Memory B cell (primary cell): Measurements from ENCODE around the gene RPS6KB1.
"Not testable (repeated sequence)": the region's sequence is repeated elsewhere in the genome, so short reads cannot be mapped to it uniquely, and the experiment has no call there.

Experiments used
- ATAC-seq: fragments of 150-1000 bp; cut with Tn5 transposase; 2 replicates; pipeline ENCODE4 v1.10.0; 2021; ENCODE audit warnings: low read depth, mild to moderate bottlenecking, moderate library complexity
- DNase-seq, 2 donors: peaks; one replicate each; pipeline ENCODE4 v3.0.0; 2022; ENCODE audit warnings: low spot score in 2 of 2
- H3K27ac Mint-ChIP-seq: one replicate; pipeline ENCODE4 v1.8.0; 2022; ENCODE audit warnings: mild to moderate bottlenecking, moderate library complexity, mixed read lengths
- H3K27me3 Mint-ChIP-seq: one replicate; pipeline ENCODE4 v1.8.0; 2022; ENCODE audit warnings: mixed read lengths
- H3K36me3 Mint-ChIP-seq: one replicate; pipeline ENCODE4 v1.8.0; 2022; ENCODE audit warnings: mild to moderate bottlenecking, mixed read lengths
- H3K4me1 Mint-ChIP-seq: one replicate; pipeline ENCODE4 v1.8.0; 2022; ENCODE audit warnings: mixed read lengths
- H3K4me3 Mint-ChIP-seq: one replicate; pipeline ENCODE4 v1.8.0; 2022; ENCODE audit warnings: mild to moderate bottlenecking, moderate library complexity, mixed read lengths
- H3K9me3 Mint-ChIP-seq: one replicate; pipeline ENCODE4 v1.8.0; 2022; ENCODE audit warnings: mixed read lengths

Gene RPS6KB1

DNA sequence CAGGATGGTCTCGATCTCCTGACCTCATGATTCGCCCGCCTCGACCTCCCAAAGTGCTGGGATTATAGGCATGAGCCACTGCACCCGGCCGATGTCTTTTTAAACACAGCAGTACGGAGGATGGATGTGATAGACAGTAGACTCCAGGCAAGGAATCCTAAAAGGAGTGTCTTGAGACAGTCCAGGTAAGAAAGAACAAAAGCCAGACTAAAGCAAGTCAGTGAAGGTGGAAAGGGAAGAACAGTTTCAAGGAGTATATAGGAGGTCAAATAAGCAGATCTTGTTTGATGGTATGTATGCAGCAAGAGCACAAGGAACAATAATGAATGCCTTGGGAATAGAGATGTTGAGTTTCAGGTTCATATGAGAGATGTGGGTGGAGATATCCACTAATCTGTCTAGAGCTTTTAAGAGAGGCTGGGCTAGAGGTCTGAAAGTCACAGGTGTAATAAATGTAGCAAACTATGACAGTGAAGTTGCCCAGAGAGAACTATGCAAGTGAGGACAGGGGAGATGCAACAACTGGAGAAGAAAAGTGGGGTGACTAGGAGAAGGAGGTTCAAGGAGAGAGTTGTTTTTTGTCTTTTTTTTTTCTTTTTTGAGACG, 4.7 kb upstream of the RPS6KB1 start:
- no peak for ATAC-seq
- Mint-ChIP-seq H3K36me3 (peaks cover 6% of the 10 kb centered on the region), H3K9me3 (no peaks in the 10 kb centered on the region), H3K4me1 (peaks cover 21% of the 10 kb centered on the region), H3K4me3 (no peak overlapping the region), H3K27me3 (no peaks in the 10 kb centered on the region), H3K27ac (no peak overlapping the region)
- no peak for DNase-seq

DNA sequence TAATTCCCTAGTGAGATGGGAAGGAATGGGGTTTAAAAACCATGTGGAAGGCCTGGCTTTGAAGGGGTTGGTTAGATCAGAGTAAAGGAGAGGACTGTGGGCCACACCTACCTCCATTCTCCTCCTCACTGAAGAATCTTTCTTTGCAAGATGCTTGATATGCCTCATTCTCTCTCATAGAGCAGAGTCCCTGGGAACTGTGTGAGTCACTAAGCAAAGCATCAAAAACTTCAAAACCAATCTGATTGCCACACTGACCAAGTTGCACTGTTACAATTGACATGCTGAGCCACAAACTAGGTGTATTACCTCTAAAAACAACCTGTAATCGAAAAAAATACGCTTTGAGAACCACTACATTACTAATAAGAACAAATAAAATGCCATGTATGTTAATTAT, 2.2 kb upstream of the RPS6KB1 start:
- peak overlapping the region; percentile 57 for H3K4me3 Mint-ChIP-seq
- DNase-seq (no peak), ATAC-seq (no peak)
- H3K9me3 Mint-ChIP-seq: no peaks in the 10 kb centered on the region
- H3K4me1 Mint-ChIP-seq: peaks cover 28% of the 10 kb centered on the region
- no peak overlapping the region for H3K27ac Mint-ChIP-seq
- H3K27me3 Mint-ChIP-seq: no peaks in the 10 kb centered on the region
- peaks cover 6% of the 10 kb centered on the region for H3K36me3 Mint-ChIP-seq

DNA sequence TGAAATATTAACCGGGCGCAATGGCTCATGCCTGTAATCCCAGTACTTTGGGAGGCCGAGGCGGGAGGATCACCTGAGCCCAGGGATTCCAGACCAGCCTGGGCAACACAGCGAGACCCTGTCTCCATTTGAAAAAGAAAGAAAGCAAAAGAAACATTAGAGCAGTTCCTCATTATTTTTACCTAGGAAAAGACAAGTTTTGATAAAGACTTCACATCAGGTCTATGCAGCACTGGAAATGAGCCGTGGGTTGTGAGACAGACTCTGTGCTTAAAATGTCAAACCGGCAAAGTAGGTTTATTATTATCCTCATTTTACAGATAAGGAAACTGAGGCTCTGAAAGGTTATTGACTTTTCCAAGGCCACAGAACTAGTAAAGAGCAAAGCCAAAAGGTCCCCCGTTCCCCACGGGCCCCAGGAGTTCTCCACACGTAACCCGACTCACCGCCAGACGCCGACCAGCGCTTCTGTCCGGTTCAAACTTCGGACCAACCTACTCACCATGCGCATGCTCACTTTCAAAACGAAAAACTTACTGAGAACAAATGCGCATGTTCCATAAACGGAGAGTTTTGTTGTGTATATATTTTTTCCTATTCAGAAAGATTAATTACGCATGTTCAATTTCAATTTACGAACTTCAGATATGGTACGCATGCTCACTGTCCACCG, 534 bp upstream of the RPS6KB1 start:
- peak in 1 of 2 donors; percentile 4 for DNase-seq
- H3K4me3 Mint-ChIP-seq: peak overlapping the region; percentile 100
- ATAC-seq: peak; percentile 22
- peak overlapping the region; percentile 99 for H3K27ac Mint-ChIP-seq
- peaks cover 28% of the 10 kb centered on the region for H3K4me1 Mint-ChIP-seq
- H3K9me3 Mint-ChIP-seq: no peaks in the 10 kb centered on the region
- no peaks in the 10 kb centered on the region for H3K27me3 Mint-ChIP-seq
- peaks cover 10% of the 10 kb centered on the region for H3K36me3 Mint-ChIP-seq

DNA sequence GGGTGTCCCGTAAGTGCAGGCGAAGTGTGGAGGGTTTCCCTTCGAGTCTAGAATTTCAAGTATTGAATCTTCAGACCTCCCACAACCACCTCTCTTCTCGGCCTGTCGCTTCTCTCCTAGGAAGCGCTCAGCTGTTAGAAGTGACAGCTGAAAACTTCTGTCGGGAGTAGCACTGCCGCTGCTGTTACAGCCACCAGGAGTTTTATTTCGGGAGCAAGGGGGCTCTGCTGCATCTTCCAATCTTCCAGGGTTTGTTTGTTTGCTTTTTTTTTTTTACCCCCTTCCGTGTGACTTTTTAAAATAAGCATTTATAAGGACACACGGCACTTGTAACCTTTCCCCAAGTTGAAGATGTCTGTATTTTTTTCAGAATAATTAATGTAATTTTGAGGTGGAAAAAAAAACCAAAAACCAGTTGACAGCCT, 767 bp downstream of the RPS6KB1 start:
- H3K36me3 Mint-ChIP-seq: peaks cover 5% of the 10 kb centered on the region
- no peaks in the 10 kb centered on the region for H3K9me3 Mint-ChIP-seq
- ATAC-seq (peak; percentile 5), DNase-seq (no peak)
- H3K27me3 Mint-ChIP-seq: no peaks in the 10 kb centered on the region
- H3K4me3 Mint-ChIP-seq: peak overlapping the region; percentile 100
- peak overlapping the region; percentile 99 for H3K27ac Mint-ChIP-seq
- H3K4me1 Mint-ChIP-seq: peaks cover 23% of the 10 kb centered on the region

DNA sequence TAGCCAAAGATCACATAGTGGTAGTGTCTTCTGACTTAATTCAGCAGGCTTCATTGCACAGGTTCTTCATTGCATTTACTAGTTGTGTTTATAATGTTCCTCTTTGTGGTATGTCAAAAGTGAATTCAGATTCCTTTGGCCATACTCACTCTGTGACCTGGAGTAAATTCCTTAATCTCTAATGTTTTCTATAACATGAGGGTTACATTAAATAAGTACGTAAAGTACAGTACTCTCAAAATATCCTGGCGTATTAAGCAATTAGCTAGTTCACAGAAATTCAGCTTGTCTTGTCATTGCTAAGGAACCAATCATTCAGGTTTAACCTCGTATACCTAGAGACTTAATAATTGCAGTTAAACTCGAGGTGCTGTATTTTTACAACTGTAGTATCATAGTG, 4.2 kb downstream of the RPS6KB1 start:
- no peak for ATAC-seq
- no peak for DNase-seq
- Mint-ChIP-seq H3K27me3 (no peaks in the 10 kb centered on the region), H3K4me3 (no peak overlapping the region), H3K9me3 (no peaks in the 10 kb centered on the region), H3K27ac (no peak overlapping the region), H3K4me1 (peaks cover 13% of the 10 kb centered on the region), H3K36me3 (peaks cover 5% of the 10 kb centered on the region)

- no peak overlapping the region for H3K4me3 Mint-ChIP-seq
- DNase-seq: no peak
- peak; percentile 78 for ATAC-seq
- no peaks in the 10 kb centered on the region for H3K9me3 Mint-ChIP-seq
- peaks cover 9% of the 10 kb centered on the region for H3K36me3 Mint-ChIP-seq
- peaks cover 17% of the 10 kb centered on the region for H3K4me1 Mint-ChIP-seq
- H3K27ac Mint-ChIP-seq: no peak overlapping the region
- H3K27me3 Mint-ChIP-seq: no peaks in the 10 kb centered on the region
Measured at GRCh38 chr17:59899099-59899498, 6.2 kb downstream of the RPS6KB1 start.

GRCh38 chr17:59901604-59902003, 8.7 kb downstream of the RPS6KB1 start:
- Mint-ChIP-seq H3K4me3 (no peak overlapping the region), H3K4me1 (peaks cover 12% of the 10 kb centered on the region), H3K9me3 (no peaks in the 10 kb centered on the region), H3K36me3 (peaks cover 5% of the 10 kb centered on the region), H3K27ac (no peak overlapping the region), H3K27me3 (no peaks in the 10 kb centered on the region)
- DNase-seq: no peak
- ATAC-seq: no peak

- no peaks in the 10 kb centered on the region for H3K27me3 Mint-ChIP-seq
- peaks cover 12% of the 10 kb centered on the region for H3K4me1 Mint-ChIP-seq
- H3K9me3 Mint-ChIP-seq: no peaks in the 10 kb centered on the region
- H3K27ac Mint-ChIP-seq: peak overlapping the region; percentile 60
- peaks cover 4% of the 10 kb centered on the region for H3K36me3 Mint-ChIP-seq
- ATAC-seq (no peak), DNase-seq (no peak)
- no peak overlapping the region for H3K4me3 Mint-ChIP-seq
Measured at GRCh38 chr17:59903455-59903854, 10.5 kb downstream of the RPS6KB1 start.

DNA sequence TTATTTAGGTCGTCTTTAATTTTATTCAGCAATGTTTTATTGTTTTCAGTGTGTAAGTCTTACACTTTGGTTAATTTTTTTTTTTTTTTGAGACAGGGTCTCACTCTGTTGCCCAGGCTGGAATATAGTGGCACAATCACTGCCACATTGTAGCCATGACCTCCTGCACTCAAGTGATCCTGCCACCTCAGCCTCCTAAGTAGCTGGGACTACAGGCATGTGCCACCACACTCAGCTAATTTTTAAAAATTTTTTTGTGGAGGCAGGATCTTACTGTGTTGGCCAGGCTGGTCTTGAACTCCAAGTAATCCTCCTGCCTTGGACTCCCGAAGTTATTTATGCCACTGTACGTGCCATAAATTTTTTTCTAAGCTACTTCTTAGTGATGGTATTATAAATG, 14.5 kb downstream of the RPS6KB1 start:
- DNase-seq (no peak), ATAC-seq (no peak)
- H3K27ac Mint-ChIP-seq: no peak overlapping the region
- H3K27me3 Mint-ChIP-seq: no peaks in the 10 kb centered on the region
- no peaks in the 10 kb centered on the region for H3K9me3 Mint-ChIP-seq
- peaks cover 6% of the 10 kb centered on the region for H3K36me3 Mint-ChIP-seq
- peaks cover 10% of the 10 kb centered on the region for H3K4me1 Mint-ChIP-seq
- no peak overlapping the region for H3K4me3 Mint-ChIP-seq

DNA sequence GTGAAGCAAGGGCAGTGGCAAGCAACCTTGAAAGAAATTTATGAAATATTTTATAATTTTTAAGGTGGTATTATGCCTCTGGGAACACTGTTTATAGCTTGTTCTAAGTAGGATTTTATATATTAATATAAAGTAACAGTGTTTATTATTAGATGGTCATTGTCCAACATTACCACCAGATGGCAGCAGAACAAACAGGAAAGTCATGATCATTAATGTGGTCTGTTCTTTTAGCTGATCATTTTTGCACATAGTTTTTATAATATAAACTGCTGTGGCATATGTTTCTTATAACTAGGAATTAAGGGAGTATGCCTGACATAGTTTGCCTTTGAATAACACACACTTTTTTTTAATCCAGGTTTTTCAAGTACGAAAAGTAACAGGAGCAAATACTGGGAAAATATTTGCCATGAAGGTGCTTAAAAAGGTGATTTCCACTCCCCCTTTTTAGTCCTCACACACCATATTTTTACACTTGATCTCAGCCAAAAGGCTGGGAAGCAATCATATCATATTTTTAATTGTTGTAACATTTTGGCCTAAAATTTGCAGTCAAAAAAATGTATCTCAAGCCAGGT, 21.4 kb downstream of the RPS6KB1 start:
- peak in 1 of 2 donors; percentile 49 for DNase-seq
- ATAC-seq: peak; percentile 62
- H3K36me3 Mint-ChIP-seq: peaks cover 19% of the 10 kb centered on the region

DNA sequence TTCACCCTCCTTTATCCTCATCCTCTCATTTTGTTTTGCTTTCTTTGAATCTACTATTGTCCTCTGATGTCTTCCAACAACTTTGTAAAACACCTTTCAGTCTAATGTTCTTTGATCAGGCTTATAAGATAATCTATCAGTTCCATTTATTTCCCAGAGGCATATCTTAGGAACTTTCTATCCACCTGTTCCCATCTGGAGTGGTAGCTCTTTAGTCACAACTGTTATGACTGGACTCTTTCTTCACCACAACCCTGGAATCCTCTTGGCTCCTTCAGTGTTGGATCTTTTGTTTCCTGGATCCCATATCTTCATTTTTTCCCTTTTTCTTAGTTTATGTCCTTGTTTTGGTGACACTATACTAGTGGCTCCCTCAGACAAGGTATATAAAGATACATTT, 23.5 kb downstream of the RPS6KB1 start:
- Mint-ChIP-seq H3K4me1 (no peaks in the 10 kb centered on the region), H3K36me3 (peaks cover 27% of the 10 kb centered on the region), H3K9me3 (no peaks in the 10 kb centered on the region), H3K27ac (no peak overlapping the region), H3K27me3 (no peaks in the 10 kb centered on the region), H3K4me3 (no peak overlapping the region)
- ATAC-seq (no peak), DNase-seq (no peak)

More for the DNA sequence above, 21.4 kb downstream of the RPS6KB1 start:
- Mint-ChIP-seq H3K27me3 (no peaks in the 10 kb centered on the region), H3K4me1 (no peaks in the 10 kb centered on the region), H3K4me3 (no peak overlapping the region), H3K27ac (no peak overlapping the region), H3K9me3 (no peaks in the 10 kb centered on the region)

- H3K27ac Mint-ChIP-seq, H3K4me1 Mint-ChIP-seq, ATAC-seq, H3K9me3 Mint-ChIP-seq, H3K27me3 Mint-ChIP-seq, H3K4me3 Mint-ChIP-seq, DNase-seq: not testable (repeated sequence)
- peaks cover 23% of the 10 kb centered on the region for H3K36me3 Mint-ChIP-seq
Measured at GRCh38 chr17:59920637-59921036, 27.7 kb downstream of the RPS6KB1 start.

GRCh38 chr17:59930121-59930520, 37.2 kb downstream of the RPS6KB1 start:
- not testable (repeated sequence) for ATAC-seq, H3K27ac Mint-ChIP-seq, H3K9me3 Mint-ChIP-seq, H3K27me3 Mint-ChIP-seq, DNase-seq, H3K4me3 Mint-ChIP-seq, H3K4me1 Mint-ChIP-seq
- peaks cover 32% of the 10 kb centered on the region for H3K36me3 Mint-ChIP-seq

DNA sequence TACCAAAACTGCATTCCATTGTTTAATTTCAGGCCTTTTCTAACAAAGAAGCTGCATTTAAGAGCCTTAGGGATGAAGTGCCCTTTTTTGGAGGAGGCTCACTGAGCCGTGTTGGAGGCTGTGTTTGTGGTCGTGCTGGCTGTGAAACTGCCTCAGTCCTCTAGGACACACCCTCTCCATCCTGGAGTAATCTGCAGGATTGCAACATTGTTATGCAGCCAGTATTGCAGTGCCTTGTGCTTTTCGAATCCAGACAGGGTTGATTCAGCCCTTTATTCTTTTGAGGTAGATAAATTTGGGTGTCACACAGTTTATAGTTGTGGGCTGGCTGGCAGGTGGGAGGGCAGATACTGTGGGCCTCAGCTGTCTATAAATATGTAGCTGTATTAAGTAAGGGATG, 37.8 kb downstream of the RPS6KB1 start:
- not testable (repeated sequence) for H3K4me1 Mint-ChIP-seq, ATAC-seq, DNase-seq, H3K27ac Mint-ChIP-seq, H3K27me3 Mint-ChIP-seq, H3K4me3 Mint-ChIP-seq, H3K9me3 Mint-ChIP-seq
- peaks cover 31% of the 10 kb centered on the region for H3K36me3 Mint-ChIP-seq
